NCI-H226 (cell line): Measurements from ENCODE around the gene RPS3.
"Not testable (repeated sequence)": the region's sequence is repeated elsewhere in the genome, so short reads cannot be mapped to it uniquely, and the experiment has no call there.

Experiments
- DNase-seq: peaks from one replicate; pipeline ENCODE4 v3.0.0-alpha.2; 2015

RPS3 gene

GRCh38 chr11:75399344-75400145 is at the start of gene RPS3:
TSS of gene RPS3 (plus strand) at chr11:75399518. CDS start at chr11:75399548, 30 bp downstream.
- DNase-seq: peak; percentile 89

GRCh38 chr11:75349521-75350116 is 49.7 kb upstream of the RPS3 start:
- DNase-seq: no peak

GRCh38 chr11:75350122-75350742 is 49.1 kb upstream of the RPS3 start:
- DNase-seq: no peak

GRCh38 chr11:75350743-75351540 is 48.4 kb upstream of the RPS3 start:
- DNase-seq: no peak

GRCh38 chr11:75351541-75351790 is 47.9 kb upstream of the RPS3 start, which contains the start of gene ARRB1:
TSS of gene ARRB1 (minus strand) at chr11:75351661. CDS start at chr11:75351607, 54 bp downstream.
- no peak for DNase-seq

- DNase-seq: peak; percentile 33
These were observed 47.3 kb upstream of the RPS3 start for GRCh38 chr11:75351791-75352587.

- DNase-seq: no peak
These were observed 46.6 kb upstream of the RPS3 start for GRCh38 chr11:75352588-75353206.

GRCh38 chr11:75355051-75355450 is 44.3 kb upstream of the RPS3 start:
- DNase-seq: no peak

- no peak for DNase-seq
These were observed 42.7 kb upstream of the RPS3 start for GRCh38 chr11:75356613-75357012.

- not testable (repeated sequence) for DNase-seq
These were observed 37.0 kb upstream of the RPS3 start for GRCh38 chr11:75362285-75362684.

GRCh38 chr11:75365711-75366181 is 33.6 kb upstream of the RPS3 start:
- no peak for DNase-seq

- DNase-seq: not testable (repeated sequence)
These were observed 32.5 kb upstream of the RPS3 start for GRCh38 chr11:75366826-75367225.

- no peak for DNase-seq
These were observed 29.6 kb upstream of the RPS3 start for GRCh38 chr11:75369560-75370255.

GRCh38 chr11:75371949-75372876 is 27.1 kb upstream of the RPS3 start:
- DNase-seq: no peak

GRCh38 chr11:75373201-75373600 is 26.1 kb upstream of the RPS3 start:
- no peak for DNase-seq

- DNase-seq: no peak
These were observed 24.7 kb upstream of the RPS3 start for GRCh38 chr11:75374646-75375045.

GRCh38 chr11:75375626-75376025 is 23.7 kb upstream of the RPS3 start:
- DNase-seq: no peak

GRCh38 chr11:75376175-75376574 is 23.1 kb upstream of the RPS3 start:
- no peak for DNase-seq

- DNase-seq: not testable (repeated sequence)
These were observed 20.5 kb upstream of the RPS3 start for GRCh38 chr11:75378776-75379175.

- no peak for DNase-seq
These were observed 19.1 kb upstream of the RPS3 start for GRCh38 chr11:75380245-75380644.
